GM12878 (cell line): ENCODE results near the gene ACACA. TPM values are rescaled to one million over a fixed set of nuclear protein-coding genes. Genes with fewer than 3 reads are reported as not detected.

Experiments
- ATAC-seq: fragments of 200-7000 bp; cut with Tn5 transposase; 3 replicates; pipeline ENCODE4 v1.9.1; 2020; ENCODE audit warnings: mild to moderate bottlenecking, moderate library complexity
- BruUV-seq: library from RNA; stranded (reverse); fragments of 400-500 nt; replicated peaks from 2 replicates; lab custom pipeline; 2021; lab: Mats Ljungman, UMichigan
- CTCF ChIA-PET: fragments of 300-600 bp; sonication (Branson Sonifier 250); formaldehyde crosslinking; extraction: SDS; loops from one replicate; lab custom pipeline; 2021; ENCODE audit warnings: inconsistent platforms; lab: Yijun Ruan, JAX
- POLR2A ChIA-PET: fragments of 350-600 bp; formaldehyde crosslinking; extraction: SDS; loops from one replicate; lab custom pipeline; 2021; ENCODE audit warnings: inconsistent platforms; lab: Charles Lee
- RAD21 ChIA-PET: fragments of 300-600 bp; sonication (Branson Sonifier 250); formaldehyde crosslinking; loops from one replicate; lab custom pipeline; 2023; ENCODE audit warnings: antibody characterized with exemption; ENCODE audit not compliant: unreplicated experiment; lab: Charles Lee
- SMC1A ChIA-PET: fragments of 300-600 bp; sonication (Branson Sonifier 250); formaldehyde crosslinking; loops from one replicate; lab custom pipeline; 2023; ENCODE audit not compliant: unreplicated experiment, uncharacterized antibody; lab: Charles Lee
- DNase-seq: peaks from one replicate; pipeline ENCODE4 v3.0.0-alpha.2; 2011; ENCODE audit warnings: low read depth, low spot score
- FAIRE-seq: peaks from 3 replicates; lab custom pipeline; 2011; peaks lifted over from hg19 to GRCh38; lab: Jason Lieb, UNC
- H2AFZ ChIP-seq: 2 replicates; pipeline ENCODE4 v1.6.0; 2011; ENCODE audit warnings: low read depth, low read length, control low read depth; ENCODE audit not compliant: control insufficient read depth
- H3K27ac ChIP-seq: 2 replicates; pipeline ENCODE4 v1.5.1; 2011; ENCODE audit warnings: control low read depth; ENCODE audit not compliant: control insufficient read depth, insufficient read depth
- H3K27me3 ChIP-seq, 2 experiments: replicated peaks in 1 of 2; 2 replicates each; pipeline versions ENCODE4 v1.6.0 to v1.6.1; 2011; ENCODE audit warnings: low read length in 1 of 2; ENCODE audit not compliant: control insufficient read depth in 2 of 2, insufficient read depth in 2 of 2
- H3K36me3 ChIP-seq, 2 experiments: 2 replicates each; pipeline ENCODE4 v1.5.1; 2011; ENCODE audit warnings: low read length in 1 of 2; ENCODE audit not compliant: control insufficient read depth in 2 of 2, insufficient read depth in 2 of 2
- H3K4me1 ChIP-seq: 2 replicates; pipeline ENCODE4 v1.6.1; 2011; ENCODE audit warnings: mild to moderate bottlenecking, low read length, moderate library complexity, mixed read lengths; ENCODE audit not compliant: control insufficient read depth, insufficient read depth
- H3K4me2 ChIP-seq: 2 replicates; pipeline ENCODE4 v1.6.0; 2011; ENCODE audit warnings: control low read depth; ENCODE audit not compliant: control insufficient read depth, insufficient read depth
- H3K4me3 ChIP-seq: fragments of 200-600 bp; sonication (generic); 2 replicates; pipeline ENCODE4 v1.5.1; 2016
- H3K79me2 ChIP-seq: 2 replicates; pipeline ENCODE4 v1.6.0; 2011; ENCODE audit warnings: low read length; ENCODE audit not compliant: control insufficient read depth, insufficient read depth
- H3K9ac ChIP-seq: 2 replicates; pipeline ENCODE4 v1.8.0; 2011; ENCODE audit warnings: low read length, control low read depth, mixed read lengths; ENCODE audit not compliant: control insufficient read depth, insufficient read depth
- H3K9me3 ChIP-seq: replicated peaks from 3 replicates; pipeline ENCODE4 v1.5.1; 2011; ENCODE audit warnings: mild to moderate bottlenecking, low read length; ENCODE audit not compliant: control insufficient read depth, insufficient read depth
- H4K20me1 ChIP-seq: 2 replicates; pipeline ENCODE4 v1.6.0; 2011; ENCODE audit not compliant: control insufficient read depth, insufficient read depth
- BRCA1 ChIP-seq: IDR thresholded peaks from 2 replicates; pipeline ENCODE4 v1.6.1; 2011; ENCODE audit warnings: low read depth, low read length, improper control_type of control experiment
- CEBPB ChIP-seq, 2 experiments: fragments of 150-350 bp in 1 of 2; IDR thresholded peaks; 2 replicates each; pipeline ENCODE4 v1.6.1; 2012 to 2014; ENCODE audit warnings: low read depth in 2 of 2, low read length in 2 of 2, borderline replicate concordance in 1 of 2, inconsistent platforms in 1 of 2
- CHD2 ChIP-seq: IDR thresholded peaks from 2 replicates; pipeline ENCODE4 v1.6.1; 2011; ENCODE audit warnings: low read depth, low read length, improper control_type of control experiment, borderline replicate concordance
- CTCF ChIP-seq, 3 experiments: IDR thresholded peaks in 2 of 3; conservative IDR thresholded peaks in 1 of 3; 2 replicates each; pipeline ENCODE4 v1.5.1; 2011; ENCODE audit warnings: low read depth in 3 of 3, low read length in 3 of 3, mild to moderate bottlenecking in 3 of 3, control low read depth in 2 of 3, moderate library complexity in 2 of 3, inconsistent platforms in 1 of 3, mixed read lengths in 1 of 3; ENCODE audit not compliant: control insufficient read depth in 2 of 3, insufficient read depth in 1 of 3; ENCODE audit errors: extremely low read depth in 1 of 3
- MAX ChIP-seq: IDR thresholded peaks from 2 replicates; pipeline ENCODE4 v1.6.1; 2012; ENCODE audit warnings: low read depth, low read length, improper control_type of control experiment
- RUNX3 ChIP-seq: IDR thresholded peaks from 2 replicates; pipeline ENCODE4 v1.6.1; 2012; ENCODE audit warnings: low read length, inconsistent platforms
- ZNF274 ChIP-seq: IDR thresholded peaks from one replicate; pipeline ENCODE4 v1.8.0; 2011; ENCODE audit not compliant: insufficient read length, insufficient read depth
- in situ Hi-C: fragments of 300-500 bp; cut with MboI; formaldehyde crosslinking; loops from 9 replicates; pipeline ENCODE4 v1.14.3; 2018; ENCODE audit warnings: mixed read lengths
- intact Hi-C: fragments of 100-400 bp; cut with micrococcal nuclease; formaldehyde crosslinking; loops from one replicate; pipeline ENCODE4 v1.14.2; 2022; ENCODE audit not compliant: unreplicated experiment
- polyA plus RNA-seq, 11 experiments: library from polyadenylated mRNA; depleted of rRNA in 4 of 11; unstranded in 6 of 11; stranded (reverse) in 5 of 11; fragments of >200 nt; fragmentation: Nextera tagmentation in 4 of 11; fragmentation: Illumina TruSeq in 1 of 11; extraction: Ambion mirVana in 4 of 11; extraction: Trizol in 1 of 11; gene quantifications; 1 replicate in 1 of 11; 2 replicates in 10 of 11; pipeline versions ENCODE4 v1.2.1 to v1.2.3, GENCODE V29; 2011 to 2016; ENCODE audit warnings: inconsistent platforms in 2 of 11, missing spikeins in 2 of 11, low read depth in 1 of 11
- total RNA-seq, 4 experiments: library from RNA; depleted of rRNA in 3 of 4; stranded (reverse); fragments of >200 nt in 3 of 4; fragmentation: Illumina TruSeq in 1 of 4; extraction: Trizol in 1 of 4; gene quantifications; 2 replicates each; pipeline versions ENCODE4 v1.2.1 to v1.2.3, GENCODE V29; 2013 to 2021

ACACA gene
- total and polyA plus RNA-seq, 10 of the 15 experiments (the other 5 are each of a cell fraction or from before 2014, with no cell fraction given), result 12.9 to 74.2 (median 32.0) TPM

- Histone ChIP-seq H3K27ac (no peak overlapping the region), H3K4me2 (no peak overlapping the region), H2AFZ (no peak overlapping the region), H4K20me1 (no peaks in the 10 kb centered on the region), H3K36me3 (peaks cover 2 to 16% of the 10 kb centered on the region in 2 experiments; a peak in 3 of 4 replicates), H3K9ac (no peak overlapping the region), H3K4me3 (no peak overlapping the region), H3K9me3 (no peaks in the 10 kb centered on the region), H3K27me3 (no peaks in the 10 kb centered on the region), H3K4me1 (no peaks in the 10 kb centered on the region), H3K79me2 (no peaks in the 10 kb centered on the region)
- ChIA-PET POLR2A (no interaction called here), CTCF (interaction anchor here (0.8 to 1.1 kb wide), 2 partner anchors 8 to 143 kb away, joined by 3 read pairs; no protein-coding TSS in a partner anchor), RAD21 (no interaction called here), SMC1A (no interaction called here)
- DNase-seq, result no peak
- no TSS peak for BruUV-seq
- no peak for FAIRE-seq
- in situ Hi-C loops (no loop called here), intact Hi-C loops (no loop called here)
- TF ChIP-seq ZNF274 (no peak), CEBPB (IDR thresholded peaks at IDR 0.05; ENCODE audit: borderline replicate concordance in 1 of 2, low read depth in 2 of 2, low read length in 2 of 2) (no peak), CTCF (IDR thresholded peaks at IDR 0.05 in 2 of 3, conservative IDR thresholded peaks at IDR 0.05 in 1 of 3; ENCODE audit: control insufficient read depth in 2 of 3, extremely low read depth in 1 of 3, insufficient read depth in 1 of 3, low read depth in 3 of 3, low read length in 3 of 3) (peak in 2 of 3 experiments; percentile 11 to 16; a peak in 1 of 6 replicates), MAX (no peak), RUNX3 (no peak), CHD2 (no peak), BRCA1 (no peak)
- no peak for ATAC-seq
These were observed 216.1 kb downstream of the ACACA start for GRCh38 chr17:37190493-37190892.
